AG04450 (cell line): ENCODE data around the gene PSMD3. TPM values are rescaled to one million over a fixed set of nuclear protein-coding genes. Genes with fewer than 3 reads are reported as not detected.

Experiments used
- CTCF ChIA-PET: fragments of 300-600, 350-600 bp; formaldehyde crosslinking; extraction: SDS; loops from one replicate; lab custom pipeline; 2022; ENCODE audit warnings: antibody characterized with exemption, inconsistent platforms; lab: Charles Lee
- POLR2A ChIA-PET: fragments of 350-600 bp; formaldehyde crosslinking; extraction: SDS; loops from one replicate; lab custom pipeline; 2021; ENCODE audit warnings: antibody characterized with exemption, inconsistent platforms; lab: Yijun Ruan, JAX
- DNase-seq: peaks from one replicate; pipeline ENCODE4 v3.0.0-alpha.2; 2011; ENCODE audit warnings: low read depth, low spot score
- H3K27ac ChIP-seq: one replicate; pipeline ENCODE4 v1.5.1; 2012; ENCODE audit warnings: low read depth, low read length, control low read depth
- H3K27me3 ChIP-seq: one replicate; pipeline ENCODE4 v1.6.0; 2012; ENCODE audit warnings: low read length; ENCODE audit not compliant: control insufficient read depth, insufficient read depth
- H3K4me3 ChIP-seq: 2 replicates; pipeline ENCODE4 v1.5.1; 2011; ENCODE audit warnings: mild to moderate bottlenecking, low read depth, low read length, control low read depth
- H3K9me3 ChIP-seq: 2 replicates; pipeline ENCODE4 v1.5.1; 2012; ENCODE audit warnings: low read length; ENCODE audit not compliant: control insufficient read depth, insufficient read depth
- CTCF ChIP-seq: IDR thresholded peaks from 2 replicates; pipeline ENCODE4 v1.5.1; 2011; ENCODE audit warnings: low read depth, low read length, control low read depth, inconsistent platforms
- polyA plus RNA-seq: library from polyadenylated mRNA; depleted of rRNA; stranded (reverse); fragments of >200 nt; gene quantifications from 2 replicates; pipeline ENCODE4 v1.2.3, GENCODE V29; 2011

Gene PSMD3
- polyA plus RNA-seq, 1 experiment: 62.6 TPM

DNA sequence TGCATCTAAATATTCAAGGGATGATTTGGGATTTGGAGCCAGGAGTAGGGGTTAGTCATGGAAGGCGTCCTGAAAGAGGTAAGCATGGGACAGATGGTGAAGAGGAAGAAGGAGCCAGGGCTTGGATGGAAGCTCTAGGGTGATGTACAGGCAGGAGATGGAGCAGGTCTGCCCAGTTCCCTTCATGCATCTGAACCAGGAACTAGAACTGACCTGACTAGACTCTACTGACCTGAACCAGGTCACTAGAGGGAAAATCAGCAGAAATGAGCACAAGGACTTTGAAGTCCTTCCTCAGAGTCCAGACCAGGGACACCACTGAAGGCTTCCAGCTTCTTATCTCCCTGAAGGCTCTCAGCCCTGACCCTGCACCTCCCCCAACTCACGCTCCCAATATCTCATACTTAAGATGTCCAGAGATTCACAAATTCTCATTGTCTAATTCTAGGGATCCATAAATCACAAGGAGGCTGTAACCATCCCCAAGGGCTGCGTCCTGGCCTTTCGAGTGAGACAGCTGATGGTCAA lies 9.5 kb upstream of the PSMD3 start:
- H3K27me3 ChIP-seq: peaks cover 13% of the 10 kb centered on the region
- H3K9me3 ChIP-seq: no peaks in the 10 kb centered on the region
- TF ChIP-seq CTCF: no peak
- H3K27ac ChIP-seq: no peak overlapping the region
- no peak overlapping the region for H3K4me3 ChIP-seq
- ChIA-PET POLR2A (no interaction called here), CTCF (interaction anchor here (1.5 to 2.9 kb wide), 3 partner anchors 9 to 32 kb away, joined by 3 to 11 read pairs (median 5); no protein-coding TSS in a partner anchor)
- DNase-seq: no peak

DNA sequence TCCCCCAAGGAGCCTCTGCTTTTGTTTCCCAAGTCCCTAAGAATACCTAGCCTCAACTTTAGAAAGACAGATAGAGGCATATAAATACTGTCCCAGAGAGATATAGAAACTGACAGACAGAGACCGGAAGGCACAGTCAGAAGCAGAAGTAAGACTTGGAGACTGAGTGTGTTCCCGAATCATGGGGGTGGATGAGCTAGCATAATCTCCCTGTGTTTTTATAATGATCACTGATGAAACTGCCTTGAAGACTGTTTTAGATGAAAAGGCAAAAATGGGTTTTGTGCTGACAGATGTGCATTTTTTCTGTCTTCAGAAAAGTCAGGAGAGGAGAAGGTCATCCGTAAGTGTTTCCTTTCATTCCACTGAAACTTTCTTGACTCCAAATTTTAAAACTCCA lies 8.3 kb upstream of the PSMD3 start:
- no peak for TF ChIP-seq CTCF
- no peak for DNase-seq
- peaks cover 10% of the 10 kb centered on the region for H3K27me3 ChIP-seq
- no peak overlapping the region for H3K27ac ChIP-seq
- ChIA-PET CTCF (interaction anchor here (1.5 to 2.9 kb wide), 2 partner anchors 13 to 33 kb away, joined by 3 to 11 read pairs; no protein-coding TSS in a partner anchor), POLR2A (no interaction called here)
- H3K4me3 ChIP-seq: no peak overlapping the region
- H3K9me3 ChIP-seq: no peaks in the 10 kb centered on the region

DNA sequence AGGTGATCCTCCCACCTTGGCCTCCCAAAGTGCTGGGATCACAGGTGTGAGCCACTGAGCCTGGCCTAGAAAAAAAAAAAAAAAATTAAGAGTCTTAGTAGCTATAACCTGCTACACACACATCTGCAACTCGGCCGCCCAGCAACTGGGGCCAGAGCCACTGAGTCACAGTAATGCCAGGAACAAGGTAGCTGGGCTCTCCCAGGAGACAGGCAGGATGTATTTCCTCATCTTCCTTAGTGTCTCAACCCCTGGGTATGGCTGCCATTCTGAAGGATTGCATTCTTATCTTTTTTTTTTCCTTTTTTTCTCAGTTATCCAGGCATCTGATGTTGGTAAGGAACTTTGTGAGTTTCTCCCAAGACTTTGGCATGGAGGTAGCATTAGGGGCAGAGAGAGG lies 7.1 kb upstream of the PSMD3 start:
- no peak overlapping the region for H3K27ac ChIP-seq

DNA sequence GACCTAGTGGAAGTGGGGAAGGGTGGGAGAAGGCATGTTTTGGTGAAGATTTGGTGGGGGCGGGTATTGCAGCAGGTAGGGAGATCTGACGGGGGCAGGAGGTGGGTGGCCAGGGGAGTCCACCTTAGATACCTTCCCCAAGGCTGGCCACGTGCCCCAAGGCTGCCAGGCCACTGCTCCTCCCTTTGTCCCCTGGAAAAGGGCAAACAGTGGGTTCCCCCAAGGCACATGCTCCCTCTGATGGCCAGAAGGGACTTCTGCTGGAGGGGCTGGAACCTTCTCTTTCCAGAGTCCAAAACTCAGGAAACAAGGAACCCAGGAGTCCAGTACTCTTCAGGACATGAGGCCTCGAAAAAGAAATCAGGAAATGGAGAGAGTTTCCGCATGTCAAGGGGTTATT lies 6.2 kb upstream of the PSMD3 start:
- no peak for DNase-seq
- no peak for TF ChIP-seq CTCF
- Histone ChIP-seq H3K4me3 (no peak overlapping the region), H3K27me3 (peaks cover 7% of the 10 kb centered on the region), H3K27ac (no peak overlapping the region), H3K9me3 (no peaks in the 10 kb centered on the region)
- POLR2A ChIA-PET: no interaction called here
- CTCF ChIA-PET: no interaction called here

More for the DNA sequence above, 7.1 kb upstream of the PSMD3 start:
- no peak overlapping the region for H3K4me3 ChIP-seq
- ChIA-PET POLR2A (no interaction called here), CTCF (no interaction called here)
- no peak for DNase-seq
- H3K27me3 ChIP-seq: peaks cover 10% of the 10 kb centered on the region
- no peak for TF ChIP-seq CTCF
- no peaks in the 10 kb centered on the region for H3K9me3 ChIP-seq

GRCh38 chr17:39975801-39976200 lies 4.8 kb upstream of the PSMD3 start:
- H3K9me3 ChIP-seq: no peaks in the 10 kb centered on the region; the same call in 1 of the 2 replicates
- no peak for DNase-seq
- peaks cover 1% of the 10 kb centered on the region for H3K27me3 ChIP-seq
- no peak for TF ChIP-seq CTCF
- ChIA-PET POLR2A (interaction anchor here (0.7 kb wide), 1 partner anchor 11 kb away, joined by 4 read pairs; no protein-coding TSS in a partner anchor), CTCF (interaction anchor here (1.4 kb wide), 1 partner anchor 18 kb away, joined by 4 read pairs; no protein-coding TSS in a partner anchor)
- no peak overlapping the region for H3K27ac ChIP-seq
- H3K4me3 ChIP-seq: no peak overlapping the region
